ENCODE results near the gene LGALS3BP.

LGALS3BP gene

GRCh38 chr17:78970834-78971755 is 8.6 kb downstream of the LGALS3BP start:
- peak; percentile 78 for TF ChIP-seq CTCF (IDR thresholded peaks at IDR 0.05; ENCODE audit: insufficient read depth, low read depth, low read length, missing control alignments)
- DNase-seq (ENCODE audit: low read depth): peak; percentile 77
- no peak overlapping the region for H3K4me3 ChIP-seq (ENCODE audit: low read depth, low read length)

GRCh38 chr17:78969865-78970264 is 9.9 kb downstream of the LGALS3BP start:
- no peak for DNase-seq (ENCODE audit: low read depth)
- no peak overlapping the region for H3K4me3 ChIP-seq (ENCODE audit: low read depth, low read length)
- TF ChIP-seq CTCF (IDR thresholded peaks at IDR 0.05; ENCODE audit: insufficient read depth, low read depth, low read length, missing control alignments): no peak

- no peak for TF ChIP-seq CTCF (IDR thresholded peaks at IDR 0.05; ENCODE audit: insufficient read depth, low read depth, low read length, missing control alignments)
- no peak for DNase-seq (ENCODE audit: low read depth)
- no peak overlapping the region for H3K4me3 ChIP-seq (ENCODE audit: low read depth, low read length)
Measured at GRCh38 chr17:78967782-78968362, 11.9 kb downstream of the LGALS3BP start.

GRCh38 chr17:78966910-78967600 is 12.7 kb downstream of the LGALS3BP start:
- TF ChIP-seq CTCF (IDR thresholded peaks at IDR 0.05; ENCODE audit: insufficient read depth, low read depth, low read length, missing control alignments): no peak
- DNase-seq (ENCODE audit: low read depth): no peak
- no peak overlapping the region for H3K4me3 ChIP-seq (ENCODE audit: low read depth, low read length)

- DNase-seq (ENCODE audit: low read depth): no peak
- H3K4me3 ChIP-seq (ENCODE audit: low read depth, low read length): no peak overlapping the region
- TF ChIP-seq CTCF (IDR thresholded peaks at IDR 0.05; ENCODE audit: insufficient read depth, low read depth, low read length, missing control alignments): no peak
Measured at GRCh38 chr17:78966123-78966813, 13.5 kb downstream of the LGALS3BP start.

- no peak overlapping the region for H3K4me3 ChIP-seq (ENCODE audit: low read depth, low read length)
- no peak for DNase-seq (ENCODE audit: low read depth)
- no peak for TF ChIP-seq CTCF (IDR thresholded peaks at IDR 0.05; ENCODE audit: insufficient read depth, low read depth, low read length, missing control alignments)
Measured at GRCh38 chr17:78965491-78965924, 14.2 kb downstream of the LGALS3BP start.

Measured in GM12865 (cell line).